Measurements from ENCODE around the gene GNAS-AS1.

DNA sequence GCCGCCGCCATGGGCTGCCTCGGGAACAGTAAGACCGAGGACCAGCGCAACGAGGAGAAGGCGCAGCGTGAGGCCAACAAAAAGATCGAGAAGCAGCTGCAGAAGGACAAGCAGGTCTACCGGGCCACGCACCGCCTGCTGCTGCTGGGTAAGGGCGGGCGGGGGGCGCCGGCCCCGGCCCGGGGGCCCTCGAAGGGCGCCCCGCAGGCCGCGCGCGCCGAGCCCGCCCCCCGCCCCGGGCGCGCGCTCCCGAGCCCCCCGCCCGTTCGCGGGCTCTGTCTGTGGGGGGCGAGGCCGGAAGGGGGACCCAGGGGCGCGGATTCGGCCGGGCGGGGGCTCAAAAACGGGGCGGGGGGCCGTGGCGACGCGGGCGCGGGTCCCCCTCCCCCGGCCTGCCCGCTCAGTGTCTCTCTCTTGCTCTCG, 41.0 kb upstream of the GNAS-AS1 start:
- TF ChIP-seq, protein P1, sequence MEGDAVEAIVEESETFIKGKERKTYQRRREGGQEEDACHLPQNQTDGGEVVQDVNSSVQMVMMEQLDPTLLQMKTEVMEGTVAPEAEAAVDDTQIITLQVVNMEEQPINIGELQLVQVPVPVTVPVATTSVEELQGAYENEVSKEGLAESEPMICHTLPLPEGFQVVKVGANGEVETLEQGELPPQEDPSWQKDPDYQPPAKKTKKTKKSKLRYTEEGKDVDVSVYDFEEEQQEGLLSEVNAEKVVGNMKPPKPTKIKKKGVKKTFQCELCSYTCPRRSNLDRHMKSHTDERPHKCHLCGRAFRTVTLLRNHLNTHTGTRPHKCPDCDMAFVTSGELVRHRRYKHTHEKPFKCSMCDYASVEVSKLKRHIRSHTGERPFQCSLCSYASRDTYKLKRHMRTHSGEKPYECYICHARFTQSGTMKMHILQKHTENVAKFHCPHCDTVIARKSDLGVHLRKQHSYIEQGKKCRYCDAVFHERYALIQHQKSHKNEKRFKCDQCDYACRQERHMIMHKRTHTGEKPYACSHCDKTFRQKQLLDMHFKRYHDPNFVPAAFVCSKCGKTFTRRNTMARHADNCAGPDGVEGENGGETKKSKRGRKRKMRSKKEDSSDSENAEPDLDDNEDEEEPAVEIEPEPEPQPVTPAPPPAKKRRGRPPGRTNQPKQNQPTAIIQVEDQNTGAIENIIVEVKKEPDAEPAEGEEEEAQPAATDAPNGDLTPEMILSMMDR (IDR thresholded peaks at IDR 0.05), result no peak
- no peak for TF ChIP-seq ZFX (IDR thresholded peaks at IDR 0.05; ENCODE audit: borderline replicate concordance)
